GM21515 (cell line): Measurements from ENCODE around the gene PARVB.

Source experiments
- ATAC-seq: cut with Tn5 transposase; IDR thresholded peaks from one replicate; pipeline ENCODE4 v1.9.1; 2021; ENCODE audit not compliant: unreplicated experiment

The PARVB gene

GRCh38 chr22:44085743-44086270, 61.7 kb downstream of the PARVB start:
- ATAC-seq = no peak

- ATAC-seq = no peak
Observed at GRCh38 chr22:44086271-44087088, 62.4 kb downstream of the PARVB start.

- no peak for ATAC-seq
Observed at GRCh38 chr22:44087089-44087430, 63.0 kb downstream of the PARVB start.

- ATAC-seq = no peak
Observed at GRCh38 chr22:44088976-44089570, 65.0 kb downstream of the PARVB start.

GRCh38 chr22:44089717-44090570, 65.8 kb downstream of the PARVB start:
- no peak for ATAC-seq

- ATAC-seq = no peak
Observed at GRCh38 chr22:44090571-44090905, 66.4 kb downstream of the PARVB start.

- ATAC-seq = no peak
Observed at GRCh38 chr22:44091021-44091721, 67.1 kb downstream of the PARVB start.

- no peak for ATAC-seq
Observed at GRCh38 chr22:44091751-44092150, 67.6 kb downstream of the PARVB start.

- no peak for ATAC-seq
Observed at GRCh38 chr22:44092636-44093220, 68.6 kb downstream of the PARVB start.

GRCh38 chr22:44093791-44094190, 69.7 kb downstream of the PARVB start:
- no peak for ATAC-seq

- no peak for ATAC-seq
Observed at GRCh38 chr22:44094751-44095302, 70.7 kb downstream of the PARVB start.

- ATAC-seq = no peak
Observed at GRCh38 chr22:44096736-44097135, 72.6 kb downstream of the PARVB start.

- ATAC-seq = no peak
Observed at GRCh38 chr22:44097263-44098020, 73.3 kb downstream of the PARVB start.

GRCh38 chr22:44098021-44098739, 74.1 kb downstream of the PARVB start:
- no peak for ATAC-seq

GRCh38 chr22:44098966-44099530, 74.9 kb downstream of the PARVB start:
- ATAC-seq = no peak

GRCh38 chr22:44099696-44100095, 75.6 kb downstream of the PARVB start:
- ATAC-seq = no peak

- no peak for ATAC-seq
Observed at GRCh38 chr22:44100411-44100810, 76.3 kb downstream of the PARVB start.

GRCh38 chr22:44102121-44102520, 78.0 kb downstream of the PARVB start:
- ATAC-seq = no peak

GRCh38 chr22:44102856-44103255, 78.8 kb downstream of the PARVB start:
- ATAC-seq = no peak
